B cell (primary cell): ENCODE measurements around the gene STT3B.

ENCODE experiments used
- CTCF ChIP-seq: fragments of 200-600 bp; IDR thresholded peaks from one replicate; pipeline ENCODE4 v1.8.0; 2022; ENCODE audit warnings: antibody characterized with exemption, mild to moderate bottlenecking
- EZH2 ChIP-seq: IDR thresholded peaks from 2 replicates; pipeline ENCODE4 v1.6.1; 2012; ENCODE audit warnings: borderline replicate concordance, low read depth, mild to moderate bottlenecking, moderate library complexity, low read length; ENCODE audit not compliant: insufficient read depth, poor library complexity, severe bottlenecking

DNA sequence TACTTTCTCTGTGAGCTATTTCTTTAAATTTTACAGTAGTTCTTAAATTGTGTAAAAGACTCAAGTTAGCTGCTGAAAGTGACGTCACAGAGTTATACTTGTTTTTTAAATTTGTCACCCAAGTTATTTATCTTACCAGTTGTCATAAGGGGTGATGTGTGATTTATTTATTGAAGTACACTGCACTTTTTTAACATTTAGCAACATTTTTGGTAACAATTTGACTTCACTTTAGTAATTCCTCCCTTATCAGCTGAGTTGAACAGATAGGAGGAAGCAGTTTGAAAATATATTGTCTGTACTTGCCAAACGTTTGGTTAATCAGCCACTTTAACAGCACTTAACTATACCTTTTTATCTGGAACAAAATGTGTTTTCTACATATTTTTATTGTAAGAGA is 3.8 kb downstream of the STT3B start:
- TF ChIP-seq CTCF (no peak), EZH2 (no peak)
